Gastroesophageal sphincter (tissue), 4 donors: ENCODE results near the gene CCDC85C. TPM values are rescaled to one million over a fixed set of nuclear protein-coding genes. Genes with fewer than 3 reads are reported as not detected.

Experiments
- ATAC-seq: fragments of 150-250 bp; one replicate; pipeline ENCODE4 v1.9.1; 2016; ENCODE audit warnings: mild to moderate bottlenecking, moderate library complexity
- H3K27ac ChIP-seq, 4 donors: fragments of 200-600 bp; sonication (generic) in 3 of 4; 1 replicate in 3 of 4; 2 replicates in 1 of 4; pipeline ENCODE4 v1.5.1; 2016 to 2019
- H3K27me3 ChIP-seq: fragments of 200-600 bp; sonication (generic); one replicate; pipeline ENCODE4 v1.5.1; 2019
- H3K36me3 ChIP-seq, 2 donors: fragments of 200-600 bp; sonication (generic); one replicate each; pipeline ENCODE4 v1.5.1; 2019; ENCODE audit warnings: control low read depth in 1 of 2
- H3K4me1 ChIP-seq, 3 donors: fragments of 200-600 bp; sonication (generic); 1 replicate in 2 of 3; 2 replicates in 1 of 3; pipeline ENCODE4 v1.5.1; 2016 to 2019; ENCODE audit warnings: control low read depth in 2 of 3
- H3K4me3 ChIP-seq, 2 donors: fragments of 200-600 bp; sonication (generic); one replicate each; pipeline ENCODE4 v1.5.1; 2019; ENCODE audit warnings: mild to moderate bottlenecking in 1 of 2, moderate library complexity in 1 of 2
- H3K9me3 ChIP-seq, 3 donors: fragments of 200-600 bp; sonication (generic); one replicate each; pipeline ENCODE4 v1.5.1; 2017 to 2019; ENCODE audit warnings: control low read depth in 2 of 3
- EP300 ChIP-seq: sonication (generic); formaldehyde crosslinking; IDR thresholded peaks from one replicate; pipeline ENCODE4 v1.6.1; 2017; ENCODE audit warnings: antibody characterized with exemption, mild to moderate bottlenecking
- POLR2A ChIP-seq, 2 donors: fragments of 450-650 bp; IDR thresholded peaks; one replicate each; pipeline ENCODE4 v1.6.1; 2017; ENCODE audit warnings: antibody characterized with exemption in 2 of 2, mild to moderate bottlenecking in 2 of 2, moderate library complexity in 1 of 2
- POLR2AphosphoS5 ChIP-seq: sonication (generic); formaldehyde crosslinking; IDR thresholded peaks from one replicate; pipeline ENCODE4 v1.6.1; 2017; ENCODE audit warnings: antibody characterized with exemption
- WGBS, 2 donors: methylation state at CpG; one replicate each; pipeline ENCODE4 v1.1.5; 2018; ENCODE audit warnings: low coverage in 1 of 2; 5-methylcytosine and 5-hydroxymethylcytosine counted together
- total RNA-seq, 4 donors: library from RNA; depleted of rRNA; stranded (reverse); fragments of >200 nt; gene quantifications; one replicate each; pipeline ENCODE4 v1.1.0, GENCODE V29; 2016
- TF ChIP-seq, protein P1 (sequence below), 4 experiments: fragments of 200-600 bp in 2 of 4; fragments of 450-650 bp in 2 of 4; sonication (generic) in 1 of 4; IDR thresholded peaks; one replicate each; pipeline ENCODE4 v1.5.1; 2017 to 2019; ENCODE audit warnings: antibody characterized with exemption in 4 of 4, mild to moderate bottlenecking in 2 of 4, moderate library complexity in 2 of 4

Gene CCDC85C
- total RNA-seq, 4 donors from 2014 or later = 14.0 to 58.2 (median 25.0) TPM

DNA sequence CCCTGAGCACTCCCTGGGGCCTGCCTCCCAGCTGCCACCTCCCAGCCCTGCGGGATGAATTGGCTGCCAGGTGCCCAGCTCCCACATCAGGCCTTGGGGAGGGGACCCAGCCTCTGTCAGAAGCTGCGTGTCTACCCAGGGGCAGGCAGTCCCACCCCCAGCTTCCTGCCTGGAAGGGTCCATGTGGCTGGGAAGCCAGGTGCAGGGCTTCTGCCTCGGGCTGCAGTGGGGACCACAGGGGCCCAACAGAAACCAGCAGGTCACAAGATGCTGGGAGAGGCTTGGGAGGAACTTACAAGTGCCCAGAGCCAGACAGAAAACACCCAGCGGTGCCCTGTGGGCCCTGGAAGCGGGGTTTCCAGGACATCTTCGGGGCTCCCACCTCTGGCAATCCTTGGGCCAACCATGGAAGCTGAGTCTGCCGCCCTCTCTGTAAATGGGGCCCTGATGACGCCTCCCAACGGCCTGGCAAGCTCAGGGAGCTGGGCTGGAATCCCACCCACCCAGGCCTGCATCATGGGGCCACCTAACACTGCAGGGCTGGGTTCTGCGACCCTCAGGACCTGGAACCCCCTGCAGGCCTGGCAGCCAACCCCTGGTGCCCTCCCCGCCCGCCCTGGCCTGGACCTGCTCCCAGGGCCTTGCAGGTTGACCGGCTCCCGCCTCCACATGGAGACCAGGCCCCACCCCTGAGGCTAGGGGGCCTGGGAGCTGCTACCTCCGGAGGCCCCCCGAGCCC lies 86.2 kb downstream of the CCDC85C start:
- TF ChIP-seq EP300 (no peak), POLR2AphosphoS5 (no peak), POLR2A (IDR thresholded peaks at IDR 0.05) (no peak)
- TF ChIP-seq, protein P1, sequence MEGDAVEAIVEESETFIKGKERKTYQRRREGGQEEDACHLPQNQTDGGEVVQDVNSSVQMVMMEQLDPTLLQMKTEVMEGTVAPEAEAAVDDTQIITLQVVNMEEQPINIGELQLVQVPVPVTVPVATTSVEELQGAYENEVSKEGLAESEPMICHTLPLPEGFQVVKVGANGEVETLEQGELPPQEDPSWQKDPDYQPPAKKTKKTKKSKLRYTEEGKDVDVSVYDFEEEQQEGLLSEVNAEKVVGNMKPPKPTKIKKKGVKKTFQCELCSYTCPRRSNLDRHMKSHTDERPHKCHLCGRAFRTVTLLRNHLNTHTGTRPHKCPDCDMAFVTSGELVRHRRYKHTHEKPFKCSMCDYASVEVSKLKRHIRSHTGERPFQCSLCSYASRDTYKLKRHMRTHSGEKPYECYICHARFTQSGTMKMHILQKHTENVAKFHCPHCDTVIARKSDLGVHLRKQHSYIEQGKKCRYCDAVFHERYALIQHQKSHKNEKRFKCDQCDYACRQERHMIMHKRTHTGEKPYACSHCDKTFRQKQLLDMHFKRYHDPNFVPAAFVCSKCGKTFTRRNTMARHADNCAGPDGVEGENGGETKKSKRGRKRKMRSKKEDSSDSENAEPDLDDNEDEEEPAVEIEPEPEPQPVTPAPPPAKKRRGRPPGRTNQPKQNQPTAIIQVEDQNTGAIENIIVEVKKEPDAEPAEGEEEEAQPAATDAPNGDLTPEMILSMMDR (IDR thresholded peaks at IDR 0.05) = no peak
- no peaks in the 10 kb centered on the region for H3K9me3 ChIP-seq
- WGBS, 2 donors = no CpG with 5 or more reads among the region's 16 CpGs
- H3K27ac ChIP-seq = peak overlapping the region in 2 of 4 donors; percentile 0 to 14
- no peaks in the 10 kb centered on the region for H3K27me3 ChIP-seq
- no peak overlapping the region for H3K4me3 ChIP-seq
- peaks cover 0 to 40% (median 16%) of the 10 kb centered on the region in 3 donors for H3K4me1 ChIP-seq
- no peak for ATAC-seq
- peaks cover 0 to 40% of the 10 kb centered on the region in 2 donors for H3K36me3 ChIP-seq

DNA sequence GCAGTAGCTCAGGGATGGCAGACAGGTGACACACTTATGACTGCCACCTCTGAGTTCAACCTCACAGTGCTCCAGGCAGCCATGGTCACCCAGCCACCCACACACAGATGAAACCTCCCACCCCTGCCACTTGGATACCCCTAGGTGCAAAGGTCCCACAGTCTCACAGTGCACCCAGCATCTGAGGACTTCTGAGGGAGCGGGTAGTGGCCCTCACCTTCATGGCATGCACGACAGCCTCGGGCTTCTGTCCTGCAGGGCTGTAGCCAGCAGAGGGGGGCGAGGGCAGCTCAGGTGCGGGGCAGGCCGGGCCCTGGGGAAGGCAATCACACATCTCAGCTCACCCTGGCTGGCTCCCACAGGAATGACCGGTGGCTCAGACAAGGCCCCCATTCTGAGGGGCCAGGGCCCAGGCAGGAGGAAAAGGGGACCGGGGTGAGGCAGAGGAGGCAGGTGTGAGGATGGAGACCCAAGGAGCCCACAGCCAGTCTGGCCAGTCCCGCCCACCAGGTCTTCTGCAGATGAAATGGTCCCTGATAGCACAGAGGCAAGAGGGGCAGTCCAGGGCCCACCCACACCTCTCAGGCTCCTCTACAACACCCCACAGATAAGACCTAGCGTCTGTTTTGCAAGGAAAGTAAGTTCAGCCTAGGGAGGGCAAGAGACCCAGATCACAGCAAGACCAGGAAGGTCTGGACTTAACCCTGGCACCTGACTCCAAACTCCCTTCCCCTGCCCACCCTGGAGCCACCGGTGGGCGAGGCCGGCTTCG lies 87.0 kb downstream of the CCDC85C start:
- no peaks in the 10 kb centered on the region for H3K27me3 ChIP-seq
- no peak for ATAC-seq
- WGBS, 2 donors = 40 to 100% methylated on average over 1 of the region's 14 CpGs
- peak overlapping the region in 1 of 4 donors; percentile 14 for H3K27ac ChIP-seq
- H3K9me3 ChIP-seq = no peaks in the 10 kb centered on the region
- TF ChIP-seq POLR2AphosphoS5 (no peak), EP300 (no peak), POLR2A (IDR thresholded peaks at IDR 0.05) (no peak)
- TF ChIP-seq, protein P1 (IDR thresholded peaks at IDR 0.05) = no peak
- peaks cover 0 to 40% (median 10%) of the 10 kb centered on the region in 3 donors for H3K4me1 ChIP-seq
- peaks cover 0 to 45% of the 10 kb centered on the region in 2 donors for H3K36me3 ChIP-seq
- no peak overlapping the region for H3K4me3 ChIP-seq

DNA sequence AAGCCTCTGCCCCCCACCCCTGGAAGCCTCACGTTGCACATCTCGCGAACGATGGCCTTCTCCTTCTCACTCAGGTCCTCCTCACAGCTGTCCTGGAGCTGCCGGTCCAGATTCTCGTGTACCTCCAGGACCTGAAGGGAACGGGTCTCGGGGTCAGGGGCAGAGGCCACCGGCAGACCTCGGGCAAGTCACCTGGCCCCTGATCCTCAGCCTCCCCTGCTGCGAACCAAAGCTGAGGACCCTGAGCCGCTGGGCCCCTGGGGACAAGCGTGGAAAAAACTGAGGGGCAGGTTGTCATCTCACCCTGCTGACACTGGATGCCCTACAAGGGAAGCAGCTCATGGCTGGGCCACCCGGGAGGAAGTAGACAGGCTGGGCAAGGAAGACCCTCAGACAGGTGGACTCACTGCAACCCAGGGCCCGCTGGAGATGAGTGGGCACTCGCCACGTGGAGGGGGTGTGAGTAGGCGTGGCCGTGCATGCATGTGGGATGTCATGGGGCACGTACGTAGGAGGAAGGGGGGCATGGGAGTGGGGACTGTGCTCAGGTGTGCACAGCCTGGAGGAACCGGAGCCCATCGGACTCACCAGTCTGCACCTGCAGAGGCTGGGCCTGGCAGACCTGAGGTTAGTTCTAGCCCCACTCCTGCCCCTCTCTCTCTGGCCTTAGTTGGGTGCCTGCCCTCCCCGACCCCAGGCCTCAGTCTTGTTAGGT lies 87.7 kb downstream of the CCDC85C start:
- peaks cover 0 to 40% (median 17%) of the 10 kb centered on the region in 3 donors for H3K4me1 ChIP-seq

DNA sequence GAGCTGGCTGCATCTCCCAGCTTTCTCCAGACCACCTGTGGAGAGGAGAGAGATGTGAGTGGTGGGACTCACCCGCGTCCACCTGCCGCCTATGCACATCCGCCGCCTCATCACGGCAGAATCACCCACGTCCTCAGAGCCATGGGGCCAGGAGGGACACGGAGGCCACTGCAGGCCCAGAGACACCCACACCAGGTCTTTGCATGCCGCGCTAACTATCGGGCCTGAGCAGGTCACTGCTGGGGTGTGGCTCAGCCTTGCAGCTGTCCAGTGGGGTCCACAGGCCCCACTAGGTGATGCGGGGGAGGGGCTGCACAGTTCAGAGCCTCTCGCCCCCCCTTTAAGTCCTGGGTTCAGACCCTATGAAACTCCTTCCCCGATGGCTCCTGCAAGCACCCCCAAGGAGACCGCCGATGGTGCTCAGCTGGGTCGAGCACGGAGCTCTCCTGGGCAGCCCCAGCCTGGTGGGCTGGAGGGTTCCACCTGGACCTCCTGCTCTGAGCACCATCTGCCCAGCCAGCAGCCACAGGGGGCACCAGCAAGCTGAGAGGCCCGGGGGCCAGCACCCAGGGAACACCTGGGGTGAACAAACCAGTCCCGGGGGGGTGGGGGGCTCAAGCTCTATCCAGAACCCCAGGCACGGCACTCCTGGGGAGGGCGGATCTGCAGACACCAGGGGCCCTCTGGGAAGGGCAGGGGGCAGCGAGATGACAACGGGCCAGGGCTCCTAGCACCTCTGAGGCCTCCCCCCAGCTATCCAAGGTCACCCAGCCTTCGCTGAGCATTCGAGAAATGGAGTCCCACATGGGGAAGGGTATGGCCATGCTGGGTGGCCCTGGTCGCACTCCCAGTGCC lies 88.5 kb downstream of the CCDC85C start:
- ATAC-seq = no peak
- WGBS, 2 donors = 60% methylated on average over 1 of the region's 27 CpGs; no CpG with 5 or more reads in 1 of the 2 donors
- Histone ChIP-seq H3K9me3 (no peaks in the 10 kb centered on the region), H3K4me3 (no peak overlapping the region), H3K36me3 (peaks cover 0 to 48% of the 10 kb centered on the region in 2 donors), H3K27ac (no peak overlapping the region), H3K27me3 (no peaks in the 10 kb centered on the region), H3K4me1 (peaks cover 0 to 41% (median 25%) of the 10 kb centered on the region in 3 donors)
- TF ChIP-seq POLR2AphosphoS5 (no peak), EP300 (no peak), POLR2A (IDR thresholded peaks at IDR 0.05) (no peak)
- TF ChIP-seq, protein P1 (IDR thresholded peaks at IDR 0.05) = no peak

More for the DNA sequence above, 87.7 kb downstream of the CCDC85C start:
- no peaks in the 10 kb centered on the region for H3K27me3 ChIP-seq
- ATAC-seq = no peak
- H3K4me3 ChIP-seq = no peak overlapping the region
- 62 to 64% methylated on average over 4 to 8 of the region's 24 CpGs for WGBS, 2 donors
- no peaks in the 10 kb centered on the region for H3K9me3 ChIP-seq
- peaks cover 0 to 48% of the 10 kb centered on the region in 2 donors for H3K36me3 ChIP-seq
- TF ChIP-seq POLR2A (IDR thresholded peaks at IDR 0.05) (no peak), POLR2AphosphoS5 (no peak), EP300 (no peak)
- TF ChIP-seq, protein P1 (IDR thresholded peaks at IDR 0.05) = no peak
- no peak overlapping the region for H3K27ac ChIP-seq
